HG03442 (cell line): ENCODE results near the gene EHMT1.

Experiments used
- ATAC-seq: cut with Tn5 transposase; IDR thresholded peaks from one replicate; pipeline ENCODE4 v1.9.1; 2021; ENCODE audit warnings: mild to moderate bottlenecking, moderate library complexity; ENCODE audit not compliant: unreplicated experiment

The EHMT1 gene

GRCh38 chr9:137643921-137644320 lies 25.1 kb downstream of the EHMT1 start:
- ATAC-seq: no peak

- no peak for ATAC-seq
These were observed 26.4 kb downstream of the EHMT1 start for GRCh38 chr9:137645211-137645610.

- ATAC-seq: no peak
These were observed 27.5 kb downstream of the EHMT1 start for GRCh38 chr9:137646341-137646740.

DNA sequence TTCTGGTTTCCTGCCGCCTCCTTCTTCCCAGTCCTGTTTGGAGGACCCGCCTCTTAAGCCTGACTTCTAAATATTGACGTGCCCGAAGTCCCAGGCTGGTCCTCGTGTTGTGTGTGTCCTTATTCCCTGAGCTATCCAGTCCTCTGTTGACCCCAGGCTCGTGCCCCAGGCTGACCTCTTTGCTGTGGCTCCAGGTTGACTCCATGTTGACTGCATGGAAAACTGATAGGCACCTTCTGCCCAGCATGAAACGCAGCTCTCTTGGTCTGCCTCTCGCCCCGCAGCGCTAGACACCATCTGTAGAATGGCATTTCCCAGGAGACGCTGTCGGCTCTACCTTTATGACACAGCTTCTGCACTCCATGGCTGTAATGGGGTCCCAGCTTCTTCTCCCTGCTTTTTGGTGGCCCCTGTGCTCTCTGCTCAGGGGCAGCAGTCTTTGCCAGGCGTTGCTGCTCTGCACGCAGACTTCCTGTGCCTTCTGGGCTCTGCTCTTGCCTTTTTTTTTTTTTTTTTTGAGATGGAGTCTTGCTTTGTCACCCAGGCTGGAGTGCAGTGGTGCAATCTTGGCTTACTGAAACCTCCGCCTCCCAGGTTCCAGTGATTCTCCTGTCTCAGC lies 28.4 kb downstream of the EHMT1 start:
- no peak for ATAC-seq

- no peak for ATAC-seq
These were observed 29.6 kb downstream of the EHMT1 start for GRCh38 chr9:137648396-137648795.

GRCh38 chr9:137649553-137649952 lies 30.7 kb downstream of the EHMT1 start:
- ATAC-seq: no peak

DNA sequence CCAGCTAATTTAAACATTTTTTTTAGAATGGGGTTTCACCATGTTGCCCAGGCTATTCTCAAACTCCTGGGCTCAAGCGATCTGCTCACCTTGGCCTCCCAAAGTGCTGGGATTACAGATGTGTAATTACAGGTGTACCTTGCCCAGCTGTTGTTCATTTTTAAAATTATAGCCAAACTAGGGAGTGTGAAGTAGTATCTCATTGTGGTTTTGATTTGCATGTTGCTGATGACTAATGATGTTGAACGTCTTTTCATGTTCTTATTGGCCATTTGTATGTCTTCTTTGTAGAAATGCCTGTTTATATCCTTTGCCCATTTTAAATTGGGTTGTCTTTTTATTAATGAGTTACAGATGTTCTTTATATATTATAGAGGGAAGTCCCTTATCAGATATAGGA lies 31.5 kb downstream of the EHMT1 start:
- ATAC-seq: no peak

GRCh38 chr9:137650779-137651178 lies 32.0 kb downstream of the EHMT1 start:
- ATAC-seq: no peak

GRCh38 chr9:137656416-137656815 lies 37.6 kb downstream of the EHMT1 start:
- ATAC-seq: no peak

DNA sequence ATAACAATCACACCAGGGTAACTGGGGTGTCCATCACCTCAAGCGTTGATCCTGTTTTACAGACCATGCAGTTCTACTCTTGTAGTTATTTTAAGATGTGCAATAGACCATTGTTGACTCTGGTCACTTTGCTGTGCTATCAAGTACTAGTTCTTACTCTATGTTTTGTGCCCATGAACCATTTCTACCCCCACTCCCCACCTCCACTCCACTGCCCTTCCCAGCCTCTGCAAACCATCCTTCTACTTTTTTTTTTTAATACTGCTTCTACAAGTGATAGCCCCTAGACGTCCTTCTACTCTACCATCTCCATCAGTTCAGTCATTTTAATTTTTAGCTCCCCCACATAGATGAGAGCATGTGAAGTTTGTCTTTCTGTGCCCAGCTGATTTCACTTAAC lies 38.8 kb downstream of the EHMT1 start:
- ATAC-seq: no peak

DNA sequence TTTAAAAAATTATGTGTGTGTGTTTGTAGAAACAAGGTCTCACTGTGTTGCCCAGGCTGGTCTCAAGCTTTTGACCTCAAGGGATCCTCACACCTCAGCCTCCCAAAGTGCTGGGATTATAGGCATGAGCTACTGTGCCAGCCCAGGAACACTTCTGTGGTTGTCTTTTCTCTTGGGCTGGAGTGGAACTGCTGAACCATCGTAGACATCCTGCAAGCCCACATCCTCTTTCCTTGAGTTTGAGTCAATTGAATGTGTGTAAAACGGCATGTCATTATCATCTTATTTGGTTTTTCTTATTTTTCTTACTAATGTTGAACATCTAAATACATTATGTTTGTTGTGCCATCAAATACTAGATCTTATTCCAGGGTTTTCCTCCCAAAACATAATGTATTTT lies 40.0 kb downstream of the EHMT1 start:
- ATAC-seq: no peak

DNA sequence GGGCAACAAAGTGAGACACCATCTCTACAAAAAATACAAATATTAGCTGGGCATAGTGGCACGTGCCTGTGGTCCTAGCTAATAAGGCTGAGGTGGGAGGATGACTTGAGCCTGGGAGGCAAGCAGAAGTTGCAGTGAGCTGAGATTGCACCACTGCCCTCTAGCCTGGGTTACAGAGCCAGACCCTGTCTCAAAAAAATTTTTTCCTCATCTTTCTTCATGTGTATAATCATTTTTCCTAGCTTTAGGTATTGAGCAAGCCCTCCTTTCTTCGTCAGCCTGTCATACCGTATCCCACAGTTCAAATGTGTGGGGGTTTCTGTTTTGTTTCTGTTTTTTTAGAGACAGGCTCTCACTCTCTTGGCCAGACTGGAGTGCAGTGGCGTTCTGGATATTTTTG lies 41.3 kb downstream of the EHMT1 start:
- ATAC-seq: no peak

DNA sequence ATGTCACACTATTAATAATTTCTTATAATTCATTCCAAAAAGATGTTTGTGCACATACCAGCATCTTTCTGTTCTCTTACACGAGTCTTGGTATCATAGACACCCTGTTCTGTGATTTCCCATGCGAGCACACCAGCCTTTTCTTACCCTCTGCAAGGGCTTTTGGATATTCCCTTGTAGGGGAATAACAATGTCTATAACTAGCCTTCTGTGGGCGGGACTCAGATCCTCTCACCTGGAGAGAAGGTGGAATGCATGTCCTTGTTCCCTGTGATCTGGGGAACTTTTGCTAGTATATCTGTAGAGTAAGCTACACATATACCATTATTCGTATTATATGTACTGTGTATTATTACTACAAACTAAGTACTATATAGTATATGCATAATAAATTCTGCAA lies 44.8 kb downstream of the EHMT1 start:
- ATAC-seq: no peak

DNA sequence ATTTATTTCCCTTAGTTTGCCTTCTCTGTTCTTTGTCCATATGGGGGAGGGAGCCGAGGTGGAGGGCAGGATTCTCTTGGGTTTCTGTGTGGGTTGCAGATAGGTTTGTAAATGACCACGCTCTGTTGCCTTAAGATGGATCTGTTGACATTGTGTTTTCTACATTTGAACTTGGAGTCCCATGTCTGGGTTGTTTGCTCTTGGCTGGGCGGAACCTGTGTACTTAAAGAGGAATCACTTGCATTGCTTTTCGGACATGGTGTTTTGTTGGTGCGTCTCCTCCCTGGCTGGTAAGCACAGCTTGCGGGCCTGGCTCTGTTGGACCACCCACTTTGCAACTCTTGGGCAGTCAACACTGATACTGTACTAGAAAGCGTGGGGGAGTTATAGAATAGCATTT lies 45.9 kb downstream of the EHMT1 start:
- ATAC-seq: no peak

DNA sequence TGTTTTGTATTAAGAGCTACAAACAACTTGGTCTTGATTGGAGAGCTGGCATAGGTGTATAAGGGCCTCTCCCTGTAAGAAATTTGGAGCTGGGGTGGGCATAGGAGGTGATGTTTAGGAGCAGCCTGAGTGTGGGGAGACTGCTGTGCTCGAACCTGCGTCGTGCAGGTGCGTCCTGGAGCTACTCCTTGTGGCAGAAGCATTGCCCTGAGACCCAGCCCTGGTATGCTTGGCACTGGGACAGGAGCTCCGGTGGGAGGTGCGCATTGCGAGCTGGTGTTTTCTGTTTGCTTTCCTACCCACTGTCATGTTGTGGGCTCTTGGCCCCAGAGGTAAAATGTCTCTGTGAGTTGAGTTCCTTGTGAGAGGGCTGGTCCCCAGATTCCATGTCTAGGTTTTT lies 46.4 kb downstream of the EHMT1 start:
- no peak for ATAC-seq

- no peak for ATAC-seq
These were observed 47.1 kb downstream of the EHMT1 start for GRCh38 chr9:137665697-137666512.

GRCh38 chr9:137666513-137666822 lies 47.7 kb downstream of the EHMT1 start:
- no peak for ATAC-seq

DNA sequence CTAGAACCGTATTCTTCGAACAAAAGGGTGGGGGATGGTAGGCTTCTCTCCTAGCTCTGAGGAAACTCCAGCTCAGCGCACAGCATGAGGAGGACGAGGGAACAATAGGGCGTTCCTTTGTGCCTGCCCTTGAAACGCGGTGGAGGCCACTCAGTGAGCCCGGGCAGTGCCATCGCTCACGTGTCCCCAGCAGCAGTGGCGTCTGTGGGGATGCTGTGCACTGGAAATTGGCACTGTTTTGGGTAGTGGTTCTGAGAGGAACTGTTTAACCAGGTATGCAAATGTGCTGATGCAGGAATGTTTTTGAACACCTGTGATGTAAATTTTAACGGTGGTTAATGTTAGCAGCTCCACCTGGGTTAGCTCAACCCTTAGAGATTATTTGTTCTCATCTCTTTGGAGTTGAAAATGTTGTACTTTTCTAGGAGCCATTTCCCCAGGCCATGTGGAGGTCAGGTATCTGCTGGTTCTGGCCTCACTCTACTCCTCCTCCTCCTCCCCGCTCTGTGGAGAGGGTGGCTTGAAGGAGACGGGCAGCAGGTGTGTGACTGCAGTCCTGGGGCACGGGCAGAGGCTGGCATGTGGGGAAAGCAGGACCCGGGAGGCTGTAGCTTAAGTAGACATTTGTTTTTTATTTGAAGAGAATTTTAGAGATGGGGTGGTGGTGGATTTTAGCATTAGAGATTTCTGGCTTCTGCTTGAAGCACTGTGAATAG lies 48.3 kb downstream of the EHMT1 start:
- ATAC-seq: no peak

DNA sequence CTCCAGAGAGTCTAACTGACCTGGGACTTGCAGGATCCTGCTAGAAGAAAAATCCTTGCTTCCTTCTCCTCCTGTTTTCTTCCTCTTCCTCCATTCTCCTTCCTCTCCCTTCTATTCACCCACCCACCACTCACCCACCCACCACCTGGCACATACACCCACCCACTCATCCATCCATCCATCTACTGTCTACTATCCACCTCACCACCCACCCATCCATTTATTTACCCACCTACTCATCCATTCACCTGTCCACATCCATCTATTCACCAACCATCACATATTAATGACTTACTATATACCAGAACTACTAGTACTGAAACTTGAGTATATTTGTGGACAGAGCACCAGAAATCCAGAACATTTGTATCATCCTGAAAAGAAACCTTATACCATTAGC lies 49.4 kb downstream of the EHMT1 start:
- no peak for ATAC-seq

DNA sequence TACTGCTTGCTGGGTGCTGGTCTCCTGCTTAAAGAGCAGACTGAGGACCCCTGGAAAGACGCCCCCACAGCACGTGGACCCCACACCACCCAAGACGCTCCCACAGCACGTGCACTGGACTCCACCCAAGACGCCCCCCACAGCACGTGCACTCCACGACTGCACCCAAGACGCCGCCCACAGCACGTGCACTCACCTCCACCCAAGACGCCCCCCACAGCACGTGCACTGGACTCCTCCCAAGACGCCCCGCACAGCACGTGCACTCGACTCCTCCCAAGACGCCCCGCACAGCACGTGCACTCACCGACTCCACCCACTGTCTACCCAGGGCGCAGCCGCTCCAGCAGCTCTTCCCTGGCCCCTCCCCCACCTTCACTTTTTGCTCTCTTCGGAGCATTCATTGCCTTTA lies 50.5 kb downstream of the EHMT1 start:
- ATAC-seq: no peak

GRCh38 chr9:137670391-137671195 lies 51.8 kb downstream of the EHMT1 start:
- no peak for ATAC-seq

GRCh38 chr9:137671196-137671538 lies 52.4 kb downstream of the EHMT1 start:
- no peak for ATAC-seq
